Measurements from ENCODE around the gene ADGRG7. TPM values are rescaled to one million over a fixed set of nuclear protein-coding genes. Genes with fewer than 3 reads are reported as not detected.

The ADGRG7 gene
- total and polyA plus RNA-seq, 8 donors = 0.12 TPM; not detected in 7

DNA sequence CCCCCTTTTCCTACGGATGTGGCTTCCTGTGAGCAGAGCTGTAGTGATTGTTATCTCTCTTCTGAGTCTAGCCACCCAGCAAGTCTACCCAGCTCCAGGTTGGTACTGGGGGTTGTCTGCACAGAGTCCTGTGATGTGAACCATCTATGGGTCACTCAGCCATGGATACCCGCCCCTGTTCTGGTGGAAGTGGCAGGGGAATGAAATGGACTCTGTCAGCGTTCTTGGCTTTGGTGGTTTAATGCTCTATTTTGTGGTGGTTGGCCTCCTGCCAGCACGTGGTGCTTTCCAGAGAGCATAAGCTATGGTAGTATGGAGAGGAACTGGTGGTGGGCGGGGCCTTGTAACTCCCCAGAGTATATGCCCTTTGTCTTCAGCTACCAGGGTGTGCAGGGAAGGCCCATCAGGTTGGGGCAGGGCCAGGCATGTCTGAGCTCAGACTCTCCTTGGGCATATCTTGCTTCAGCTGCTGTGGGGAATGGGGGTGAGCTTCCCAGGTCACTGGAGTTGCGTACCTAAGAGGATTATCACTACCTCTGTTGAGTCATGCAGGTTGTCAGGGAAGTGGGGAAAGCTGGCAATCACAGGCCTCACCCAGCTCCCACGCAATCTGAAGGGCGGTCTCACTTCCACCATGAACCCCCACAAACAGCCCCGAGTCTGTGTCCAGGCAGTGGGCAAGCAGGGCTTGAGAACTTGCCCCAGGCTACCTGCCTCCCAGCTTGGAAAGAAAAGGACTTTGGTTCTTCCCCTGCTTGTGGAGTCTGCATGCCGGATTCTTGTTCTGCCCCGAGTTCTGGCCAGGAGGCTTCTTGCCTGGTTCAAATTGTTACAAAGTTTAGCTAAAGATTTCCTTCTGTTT, 9.0 kb upstream of the ADGRG7 start:
- Histone ChIP-seq H3K4me1 (peaks cover 0 to 3% (median 0%) of the 10 kb centered on the region in 3 donors), H3K36me3 (no peaks in the 10 kb centered on the region), H3K27ac (no peak overlapping the region), H3K9me3 (no peaks in the 10 kb centered on the region), H3K4me3 (no peak overlapping the region), H3K27me3 (no peaks in the 10 kb centered on the region)
- ATAC-seq (no peak), DNase-seq (no peak), FAIRE-seq (no peak)
- WGBS, 2 donors = 76 to 77% methylated on average over 11 of the region's 11 CpGs
- TF ChIP-seq, protein P1, sequence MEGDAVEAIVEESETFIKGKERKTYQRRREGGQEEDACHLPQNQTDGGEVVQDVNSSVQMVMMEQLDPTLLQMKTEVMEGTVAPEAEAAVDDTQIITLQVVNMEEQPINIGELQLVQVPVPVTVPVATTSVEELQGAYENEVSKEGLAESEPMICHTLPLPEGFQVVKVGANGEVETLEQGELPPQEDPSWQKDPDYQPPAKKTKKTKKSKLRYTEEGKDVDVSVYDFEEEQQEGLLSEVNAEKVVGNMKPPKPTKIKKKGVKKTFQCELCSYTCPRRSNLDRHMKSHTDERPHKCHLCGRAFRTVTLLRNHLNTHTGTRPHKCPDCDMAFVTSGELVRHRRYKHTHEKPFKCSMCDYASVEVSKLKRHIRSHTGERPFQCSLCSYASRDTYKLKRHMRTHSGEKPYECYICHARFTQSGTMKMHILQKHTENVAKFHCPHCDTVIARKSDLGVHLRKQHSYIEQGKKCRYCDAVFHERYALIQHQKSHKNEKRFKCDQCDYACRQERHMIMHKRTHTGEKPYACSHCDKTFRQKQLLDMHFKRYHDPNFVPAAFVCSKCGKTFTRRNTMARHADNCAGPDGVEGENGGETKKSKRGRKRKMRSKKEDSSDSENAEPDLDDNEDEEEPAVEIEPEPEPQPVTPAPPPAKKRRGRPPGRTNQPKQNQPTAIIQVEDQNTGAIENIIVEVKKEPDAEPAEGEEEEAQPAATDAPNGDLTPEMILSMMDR (IDR thresholded peaks at IDR 0.05) = no peak
- intact Hi-C loops (cut with DNase I) = no loop called here

DNA sequence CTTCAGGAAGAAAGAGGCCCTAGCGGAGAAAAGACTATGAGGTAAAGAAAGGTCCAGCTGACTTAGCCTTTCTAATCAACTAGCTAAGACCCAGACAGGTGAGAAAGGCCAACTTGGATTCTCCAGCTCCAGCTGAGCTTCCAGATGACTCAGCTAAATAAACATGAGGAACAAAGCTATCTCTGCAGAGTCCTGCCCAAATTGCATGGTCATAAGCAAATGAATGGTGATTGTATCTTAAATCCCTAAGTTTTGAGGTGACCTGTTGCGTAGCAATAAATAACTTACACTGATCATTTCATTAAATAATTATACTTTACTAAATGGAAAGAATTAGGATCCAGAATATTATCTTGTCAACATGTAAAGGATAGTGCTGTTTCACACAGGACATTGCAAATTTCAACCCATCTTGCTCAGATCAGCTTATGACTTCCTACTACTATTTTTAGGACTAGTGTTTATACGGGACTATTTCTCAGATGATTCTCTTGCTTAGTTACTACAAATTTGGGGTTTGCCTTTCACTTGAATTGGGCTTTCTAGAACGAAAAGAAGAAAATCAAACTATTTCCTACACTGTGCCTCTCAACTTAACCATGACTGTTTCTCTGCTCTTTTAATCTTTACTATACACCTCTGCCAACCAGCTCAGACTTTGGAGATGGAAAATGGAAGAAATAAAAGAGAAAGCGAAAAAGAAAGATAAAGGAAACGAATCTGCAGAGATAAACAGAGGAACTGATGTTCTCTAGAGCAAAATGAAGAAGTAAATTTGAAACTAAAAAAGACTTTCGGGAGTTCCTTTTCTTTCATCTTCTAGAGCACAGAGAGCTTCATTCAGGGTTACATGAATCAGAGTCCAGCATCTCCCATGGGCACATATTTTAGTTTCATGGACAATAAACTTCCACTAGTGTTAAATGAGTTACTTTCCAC, 6.6 kb upstream of the ADGRG7 start:
- intact Hi-C loops (cut with DNase I) = no loop called here
- Histone ChIP-seq H3K4me1 (peaks cover 0 to 3% (median 0%) of the 10 kb centered on the region in 3 donors), H3K9me3 (no peaks in the 10 kb centered on the region), H3K27ac (peak overlapping the region in 2 of 4 donors; percentile 18 to 24), H3K4me3 (no peak overlapping the region), H3K27me3 (no peaks in the 10 kb centered on the region), H3K36me3 (no peaks in the 10 kb centered on the region)
- ATAC-seq = peak in 2 of 4 donors; percentile 57 to 61
- no peak for DNase-seq
- no peak for FAIRE-seq
- WGBS, 2 donors = 63 to 69% methylated on average over 7 of the region's 7 CpGs
- TF ChIP-seq, protein P1 (IDR thresholded peaks at IDR 0.05) = no peak

DNA sequence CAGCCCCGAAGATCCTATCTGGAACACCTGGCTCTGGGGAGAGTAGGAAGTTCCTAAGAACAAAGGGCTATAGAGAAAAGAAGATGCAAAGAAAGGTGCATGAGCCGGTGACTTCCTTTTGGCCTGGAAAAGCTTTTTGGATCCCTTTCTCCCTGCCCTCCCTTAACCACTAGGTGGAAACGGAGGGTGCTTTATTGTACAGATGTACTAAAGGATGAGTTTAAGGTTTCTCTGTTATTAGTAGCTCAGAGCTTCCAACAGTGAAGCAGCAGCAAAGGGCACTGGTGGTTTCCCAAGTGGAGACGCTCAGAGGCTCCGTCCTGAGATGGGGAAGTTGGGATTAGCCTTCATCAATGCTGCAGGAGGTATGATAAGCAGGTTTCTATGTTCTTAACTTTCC, 5.9 kb upstream of the ADGRG7 start:
- H3K27ac ChIP-seq = no peak overlapping the region

DNA sequence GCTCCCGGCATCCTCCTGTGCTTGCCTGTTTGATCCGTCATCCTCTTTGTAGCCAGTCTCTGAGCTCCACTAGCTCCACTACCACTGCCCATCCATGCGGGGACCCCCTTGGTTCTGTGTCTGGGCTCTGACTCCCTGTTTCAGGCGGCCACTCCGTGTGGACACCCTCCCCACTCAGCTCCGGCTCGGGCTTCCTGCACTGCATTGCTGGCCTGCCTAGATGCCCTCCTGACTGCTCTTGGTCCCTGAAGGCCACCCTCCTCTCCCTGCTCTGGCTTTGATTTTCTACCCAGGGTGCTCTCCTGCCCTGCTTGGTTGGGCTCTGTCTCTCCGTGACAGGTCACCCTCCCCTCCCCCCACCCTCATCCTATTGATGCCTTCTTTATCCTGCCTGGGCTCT, 4.0 kb upstream of the ADGRG7 start:
- no peaks in the 10 kb centered on the region for H3K9me3 ChIP-seq
- TF ChIP-seq, protein P1 (IDR thresholded peaks at IDR 0.05) = no peak
- DNase-seq (peak in 1 of 6 donors; percentile 48), ATAC-seq (no peak), FAIRE-seq (no peak)
- 78 to 87% methylated on average over 8 of the region's 8 CpGs for WGBS, 2 donors
- intact Hi-C loops (cut with DNase I) = no loop called here
- no peak overlapping the region for H3K27ac ChIP-seq
- H3K4me3 ChIP-seq = no peak overlapping the region
- no peaks in the 10 kb centered on the region for H3K27me3 ChIP-seq
- peaks cover 0 to 3% (median 0%) of the 10 kb centered on the region in 3 donors for H3K4me1 ChIP-seq
- H3K36me3 ChIP-seq = no peaks in the 10 kb centered on the region

More for the DNA sequence above, 5.9 kb upstream of the ADGRG7 start:
- ATAC-seq (peak in 3 of 4 donors; percentile 69 to 79 (median 74)), FAIRE-seq (no peak), DNase-seq (no peak)
- intact Hi-C loops (cut with DNase I) = no loop called here
- 21 to 22% methylated on average over 5 of the region's 5 CpGs for WGBS, 2 donors
- Histone ChIP-seq H3K4me3 (no peak overlapping the region), H3K9me3 (no peaks in the 10 kb centered on the region), H3K4me1 (peaks cover 0 to 3% (median 0%) of the 10 kb centered on the region in 3 donors), H3K27me3 (no peaks in the 10 kb centered on the region), H3K36me3 (no peaks in the 10 kb centered on the region)
- TF ChIP-seq, protein P1 (IDR thresholded peaks at IDR 0.05) = peak in 3 of 4 donors; percentile 8 to 30 (median 22)

Measured in pancreas (tissue), 10 donors.